Activated CD4-positive, CD25-positive, alpha-beta regulatory T cell treated with anti-CD3 and anti-CD28 coated beads, Interleukin-2, amount 50 U/mL, for 72 hours (primary cell): Measurements from ENCODE around the gene HIVEP2.

ENCODE experiments used
- DNase-seq: peaks from one replicate; pipeline ENCODE4 v3.0.0; 2021

Gene HIVEP2

DNA sequence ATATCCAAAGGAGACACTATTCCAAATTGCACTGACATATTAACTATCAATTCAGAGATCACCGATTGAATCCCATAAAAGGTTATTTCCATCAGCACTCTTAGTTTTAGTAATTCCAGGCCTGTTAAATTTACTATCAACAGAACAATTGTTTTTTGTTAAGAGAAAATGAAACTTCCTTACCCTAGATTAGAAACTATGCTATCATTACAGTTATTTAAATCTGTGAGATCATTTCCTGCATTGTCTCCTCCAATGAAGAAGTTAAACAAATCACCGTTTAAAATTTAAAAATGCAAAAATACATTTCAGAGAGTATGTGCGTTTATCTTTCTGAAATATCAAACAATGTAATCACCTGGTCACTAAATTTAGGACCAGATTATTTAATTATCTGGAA is 57.5 kb downstream of the HIVEP2 start:
- no peak for DNase-seq

DNA sequence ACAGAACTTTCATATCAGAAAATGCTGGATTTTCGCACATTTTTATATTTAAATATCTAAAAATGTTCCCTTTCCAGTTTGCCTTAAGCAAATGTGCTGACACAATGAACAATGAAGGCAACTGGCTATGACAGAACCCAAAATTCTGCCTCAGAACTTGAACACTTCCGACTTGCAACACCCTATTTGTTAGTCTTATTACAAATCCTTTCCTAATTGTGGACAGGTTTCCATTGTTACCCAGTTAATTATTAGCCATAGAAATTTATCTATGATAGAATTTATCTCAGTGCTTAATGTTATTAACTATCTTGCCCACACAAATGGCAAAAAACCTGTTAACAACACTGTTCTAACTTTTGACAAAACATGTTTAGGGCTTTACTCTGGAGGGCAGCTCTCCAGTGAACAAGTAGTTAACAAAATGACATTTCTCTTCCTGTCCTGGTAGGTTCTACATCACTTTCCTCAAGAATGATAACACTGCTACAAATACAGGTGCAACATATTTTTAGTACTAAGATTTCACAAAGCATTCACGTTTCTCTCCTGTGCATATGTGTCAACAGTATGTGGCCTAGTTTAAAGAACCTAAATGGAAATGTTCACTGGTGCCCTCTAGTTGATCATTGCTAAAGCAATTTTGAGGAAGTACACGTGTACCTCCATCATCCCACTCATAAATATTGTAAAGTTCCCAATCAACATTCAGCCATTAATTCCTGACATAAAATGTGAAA is 58.4 kb downstream of the HIVEP2 start:
- DNase-seq = no peak

DNA sequence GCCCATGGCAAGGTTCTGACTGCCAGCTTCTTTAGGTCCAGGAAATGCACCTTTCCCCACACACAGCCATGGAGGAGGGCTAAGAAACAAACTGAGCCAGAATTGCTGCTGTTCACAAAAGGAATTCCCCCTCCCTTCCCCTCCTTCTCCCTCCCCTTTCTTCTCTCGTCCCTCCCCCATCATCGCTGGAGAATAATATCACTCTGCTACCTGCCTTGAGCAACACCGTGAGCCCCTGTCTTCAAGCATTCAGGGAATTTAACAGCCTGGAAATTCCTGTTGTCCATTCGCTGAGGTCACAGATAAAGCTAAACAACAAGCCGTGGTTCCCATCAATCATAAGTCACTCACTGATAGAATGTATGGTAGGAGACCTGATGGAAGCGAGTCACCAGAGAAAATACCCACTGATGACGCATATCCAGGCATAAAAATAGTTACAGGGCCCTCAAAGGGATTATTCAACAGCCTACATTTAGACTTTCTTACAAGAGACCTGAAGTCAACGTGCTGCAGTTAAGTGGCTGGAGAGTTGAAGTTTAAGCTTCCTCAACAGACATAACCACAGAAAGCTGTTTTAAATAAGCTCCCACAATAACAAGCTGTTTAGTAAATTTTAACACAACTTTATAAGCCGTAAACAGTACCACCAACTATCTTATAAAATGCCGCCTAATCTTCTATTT is 59.7 kb downstream of the HIVEP2 start:
- DNase-seq = no peak

DNA sequence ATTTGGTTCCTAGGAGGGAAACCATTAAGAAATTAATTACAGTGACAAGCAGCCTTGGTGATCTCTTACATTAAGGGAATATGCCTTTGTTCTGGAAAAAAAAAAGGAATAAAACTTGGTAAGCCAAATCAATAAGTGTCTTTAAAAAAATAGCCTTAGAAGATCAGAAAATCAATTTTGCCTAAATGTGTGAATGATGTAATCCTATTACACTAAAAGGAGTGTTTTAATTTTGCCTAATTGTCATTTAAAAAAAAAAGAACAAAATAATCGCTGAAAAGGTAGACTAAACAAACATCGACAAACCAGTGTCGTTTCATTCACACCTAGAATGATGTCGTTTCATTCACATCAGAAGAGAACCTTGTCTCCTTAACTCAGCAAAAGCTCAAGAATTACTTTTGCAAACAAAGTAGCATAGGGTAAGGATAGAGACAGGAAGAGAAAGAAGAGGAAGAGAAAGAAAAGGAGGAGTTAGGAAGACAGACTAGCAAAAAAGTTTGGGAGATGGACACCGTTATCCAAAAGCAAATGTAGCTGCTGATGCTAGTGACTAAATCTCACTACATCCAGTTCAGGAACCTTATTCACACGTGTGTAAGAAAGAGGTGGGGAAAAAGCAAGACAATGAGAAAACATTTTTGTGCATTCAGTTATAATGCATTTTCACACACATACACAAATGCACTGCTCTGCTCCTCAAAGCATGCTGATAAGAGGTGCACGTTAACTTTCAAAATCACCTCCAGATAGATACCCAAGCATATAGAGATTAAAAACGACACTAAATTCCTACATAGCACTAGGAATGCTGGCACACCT is 60.6 kb downstream of the HIVEP2 start:
- DNase-seq = no peak

DNA sequence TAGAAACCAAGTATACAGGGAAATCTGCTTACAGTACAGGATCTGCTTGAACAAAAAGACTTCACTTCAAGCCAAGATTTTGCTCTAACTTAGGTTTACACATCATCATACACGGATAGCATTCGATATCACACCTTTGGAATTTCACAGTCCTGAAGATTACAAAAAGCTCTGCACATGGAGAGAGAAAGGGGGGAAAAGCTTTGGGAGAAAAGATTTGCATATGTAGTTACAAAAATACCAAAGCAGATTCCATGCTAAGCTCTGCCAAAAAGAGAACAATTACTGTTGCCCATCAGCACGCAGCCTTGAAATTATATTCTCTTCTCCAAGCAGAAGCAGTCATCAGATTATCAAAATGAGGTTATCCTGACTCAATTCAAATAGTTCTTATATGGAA is 62.0 kb downstream of the HIVEP2 start:
- no peak for DNase-seq

DNA sequence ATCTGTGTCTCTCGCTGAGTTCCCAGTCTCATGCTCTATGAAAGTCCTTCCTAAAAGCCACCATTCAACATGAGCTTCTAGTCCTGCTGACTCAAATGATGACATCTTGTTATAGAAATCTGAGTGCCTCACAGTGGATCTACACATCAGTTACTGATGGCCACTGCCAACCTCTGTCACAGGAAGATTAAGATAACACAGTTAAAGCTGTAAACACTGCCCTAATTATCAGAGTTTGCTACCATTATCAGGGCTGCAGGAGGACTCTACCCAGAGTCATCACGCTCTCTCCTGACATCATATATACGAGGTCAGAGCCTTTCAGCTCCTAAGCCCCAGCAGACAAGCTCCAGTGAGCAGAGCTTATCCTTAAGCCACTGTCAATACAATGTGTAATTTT is 63.2 kb downstream of the HIVEP2 start:
- DNase-seq = no peak

DNA sequence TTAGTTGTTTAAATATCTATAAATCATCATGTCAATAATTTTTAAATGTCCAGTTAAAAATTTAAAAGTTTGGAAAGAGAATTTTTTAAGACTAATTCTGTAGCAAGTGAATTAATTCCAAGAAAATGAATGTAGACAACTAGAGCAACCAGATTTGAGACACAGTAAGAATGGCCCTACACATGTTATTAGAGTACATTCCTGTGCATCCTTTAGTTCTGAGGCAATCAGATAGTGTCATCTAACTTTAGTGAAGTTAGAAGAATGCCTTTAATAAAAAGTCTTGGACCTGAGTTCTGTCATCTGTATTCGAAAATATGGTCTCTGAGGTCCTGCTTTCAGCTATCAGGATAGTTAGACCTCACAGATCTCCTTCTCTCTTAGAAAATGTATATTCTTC is 63.7 kb downstream of the HIVEP2 start:
- no peak for DNase-seq

DNA sequence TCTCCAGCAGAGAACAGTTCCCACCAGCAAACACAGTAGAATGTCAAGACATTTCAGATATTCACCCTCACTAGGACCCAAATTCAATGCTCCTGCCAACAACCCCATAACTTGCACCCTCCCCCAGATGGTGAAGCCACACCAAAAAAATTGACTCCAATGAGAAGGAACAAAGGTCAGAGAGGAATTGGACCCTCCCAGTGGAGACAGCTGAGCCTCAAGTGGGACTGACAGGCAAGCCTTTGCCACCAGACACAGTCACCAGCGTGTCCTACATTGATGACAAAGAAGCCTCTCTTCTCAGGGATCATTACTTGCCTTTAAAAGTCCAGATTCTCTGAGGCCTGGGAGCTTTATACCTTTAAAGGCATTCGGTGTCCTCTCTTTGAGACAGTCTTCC is 64.8 kb downstream of the HIVEP2 start:
- DNase-seq = no peak

DNA sequence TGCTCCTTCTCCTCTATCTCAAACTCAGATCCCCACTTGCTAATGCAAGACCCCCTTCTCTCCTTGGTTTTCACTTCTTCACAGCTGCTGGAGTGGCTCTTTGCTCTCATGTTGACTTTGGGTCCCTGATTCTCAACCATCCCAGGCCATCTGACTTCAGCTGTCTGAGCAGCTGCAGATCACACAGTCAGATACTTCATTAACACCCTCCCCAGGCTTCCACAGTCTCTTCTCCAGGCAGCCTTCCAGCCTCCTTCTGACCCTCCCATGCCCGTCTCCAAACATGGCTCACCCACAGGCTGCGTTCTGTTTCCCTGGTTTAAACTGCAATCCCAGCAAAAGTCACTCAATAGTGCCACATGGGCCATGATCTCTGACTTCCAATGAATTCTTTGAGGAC is 65.4 kb downstream of the HIVEP2 start:
- no peak for DNase-seq

DNA sequence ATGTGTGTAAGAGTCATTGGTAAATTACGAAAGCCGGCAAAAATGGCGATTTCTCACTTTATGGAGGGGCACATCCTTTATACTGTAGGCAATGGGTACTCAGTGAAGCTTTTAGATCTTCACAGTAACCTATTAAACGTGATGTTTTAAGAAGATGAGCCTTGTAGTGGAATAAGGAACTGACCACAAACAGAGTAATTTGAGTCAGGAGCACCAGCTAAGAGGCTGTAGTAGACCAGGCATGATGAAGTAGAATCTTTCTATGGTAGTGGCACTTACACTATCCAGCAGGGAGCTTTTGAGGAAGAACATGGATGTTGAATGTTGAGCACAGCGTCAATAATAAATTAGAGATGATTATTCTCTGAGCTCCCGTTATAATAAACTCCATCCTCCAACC is 65.9 kb downstream of the HIVEP2 start:
- no peak for DNase-seq

DNA sequence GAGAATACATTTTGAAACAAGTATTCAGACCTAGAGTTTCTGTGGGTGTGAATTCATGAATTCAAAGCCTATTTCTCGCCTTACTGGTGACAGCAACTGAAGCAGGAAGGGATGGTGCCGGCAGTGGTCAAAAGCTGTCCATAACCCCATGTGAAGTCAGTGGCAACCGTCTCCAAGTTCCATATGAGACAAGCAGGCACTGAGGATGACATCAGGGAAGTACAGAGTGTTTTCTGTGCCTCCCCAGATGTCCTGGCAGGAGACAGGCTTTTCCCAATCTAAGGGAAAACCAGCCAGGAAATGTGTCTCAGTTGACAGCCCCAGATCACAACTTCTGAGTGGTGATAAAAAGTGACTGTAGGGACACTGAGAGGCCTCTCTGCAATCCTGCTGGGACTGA is 66.6 kb downstream of the HIVEP2 start:
- no peak for DNase-seq

DNA sequence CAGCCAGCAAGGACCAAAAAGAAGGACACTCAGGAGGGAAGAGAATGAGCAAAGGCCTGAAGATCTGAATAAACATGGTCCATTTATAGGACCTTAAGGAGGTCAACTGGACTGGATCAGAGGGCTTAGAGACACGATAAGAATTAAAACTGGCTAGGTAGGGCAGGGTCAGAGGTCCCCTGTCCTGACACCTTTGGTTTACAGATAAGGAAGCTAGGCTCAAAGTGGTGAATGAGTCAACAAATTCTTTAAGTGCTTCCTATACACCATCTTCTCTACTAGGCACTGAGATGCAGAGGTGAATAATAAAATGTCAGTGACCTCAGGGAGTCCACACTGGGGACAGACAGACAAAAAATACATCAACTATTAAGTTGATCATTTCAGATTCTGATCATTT is 70.3 kb downstream of the HIVEP2 start:
- DNase-seq = no peak

DNA sequence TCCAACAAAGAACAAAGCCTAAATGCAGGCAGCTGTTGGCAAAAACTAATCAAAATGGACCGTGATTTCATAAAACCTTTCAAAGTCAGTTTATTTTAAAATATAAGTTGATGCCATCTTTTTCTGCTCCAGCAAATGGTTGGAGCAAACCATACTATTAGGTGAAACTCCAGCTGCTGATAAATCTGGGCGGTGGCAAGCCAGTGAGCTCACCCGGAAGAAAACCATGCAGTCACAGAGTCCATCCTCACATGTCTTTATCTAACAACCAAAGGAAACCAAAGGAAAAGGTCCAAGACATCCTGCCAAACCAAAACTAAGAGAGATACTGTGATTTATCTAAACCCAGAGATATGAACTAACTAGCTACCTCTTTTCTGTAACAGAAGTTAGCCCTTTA is 72.6 kb downstream of the HIVEP2 start:
- no peak for DNase-seq

DNA sequence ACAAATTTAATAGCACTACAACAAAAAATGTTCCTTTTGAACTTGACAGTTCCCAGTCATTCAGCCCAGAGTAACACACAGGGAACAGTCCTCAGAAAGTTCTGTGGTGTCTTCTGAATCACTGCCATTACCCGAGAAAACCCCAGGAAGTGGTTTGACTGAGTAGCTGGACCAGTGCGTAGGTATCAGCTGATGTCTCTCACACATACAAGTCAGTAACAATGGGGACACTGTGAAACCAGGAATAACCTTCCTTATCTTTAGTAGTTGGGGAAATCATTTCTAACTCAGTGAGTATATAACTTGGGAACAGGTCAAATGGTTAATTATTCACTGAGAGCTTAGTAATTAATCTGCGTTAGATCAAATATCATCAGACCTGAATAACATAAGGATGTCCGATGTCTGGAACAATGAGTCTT is 73.1 kb downstream of the HIVEP2 start:
- DNase-seq = no peak

DNA sequence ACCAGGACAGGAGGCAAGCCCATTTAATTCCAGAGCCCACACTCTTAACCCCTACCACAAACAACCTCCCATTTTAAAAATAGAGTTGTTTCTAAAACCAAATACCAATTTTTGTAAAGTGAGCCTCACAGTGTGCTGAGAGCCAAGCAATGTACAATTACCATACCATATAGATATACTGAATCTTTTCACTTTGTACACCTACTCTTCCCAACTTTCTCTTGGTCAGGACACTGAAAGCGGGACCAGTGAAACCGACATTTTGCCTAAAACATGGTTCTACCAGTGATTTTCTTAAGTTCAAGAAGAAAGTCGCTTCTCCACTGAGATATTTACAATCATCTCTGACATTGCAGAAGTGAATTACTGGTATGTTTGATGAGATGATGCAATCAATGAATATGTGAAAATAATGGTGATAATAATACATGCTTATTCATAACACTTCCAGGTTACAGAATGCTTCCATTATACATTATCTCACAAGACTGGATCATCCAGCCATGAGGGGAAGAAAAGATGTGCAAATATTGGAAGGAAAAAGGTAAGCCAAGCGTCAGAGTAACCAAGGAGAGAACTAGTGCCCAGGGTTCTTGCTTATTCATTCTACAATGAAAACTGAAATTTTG is 74.1 kb downstream of the HIVEP2 start:
- DNase-seq = no peak

DNA sequence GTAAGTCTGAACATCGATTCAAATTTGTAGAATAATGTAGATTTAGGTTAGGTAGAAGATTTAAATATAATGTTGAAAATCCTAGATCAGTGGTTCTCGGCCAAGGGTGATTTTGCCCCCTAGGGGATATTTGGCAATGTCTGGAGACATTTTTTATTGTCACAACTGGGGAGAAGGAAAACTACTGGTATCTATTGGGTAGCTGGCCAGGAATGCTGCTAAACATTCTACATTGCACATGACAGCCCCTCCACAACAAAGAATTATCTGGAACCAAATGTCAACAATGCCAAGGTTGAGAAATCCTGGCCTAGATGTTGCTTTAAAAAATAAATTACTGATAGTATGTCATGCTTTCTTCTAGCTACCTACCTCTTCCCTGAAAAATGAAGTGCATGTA is 76.1 kb downstream of the HIVEP2 start:
- no peak for DNase-seq

DNA sequence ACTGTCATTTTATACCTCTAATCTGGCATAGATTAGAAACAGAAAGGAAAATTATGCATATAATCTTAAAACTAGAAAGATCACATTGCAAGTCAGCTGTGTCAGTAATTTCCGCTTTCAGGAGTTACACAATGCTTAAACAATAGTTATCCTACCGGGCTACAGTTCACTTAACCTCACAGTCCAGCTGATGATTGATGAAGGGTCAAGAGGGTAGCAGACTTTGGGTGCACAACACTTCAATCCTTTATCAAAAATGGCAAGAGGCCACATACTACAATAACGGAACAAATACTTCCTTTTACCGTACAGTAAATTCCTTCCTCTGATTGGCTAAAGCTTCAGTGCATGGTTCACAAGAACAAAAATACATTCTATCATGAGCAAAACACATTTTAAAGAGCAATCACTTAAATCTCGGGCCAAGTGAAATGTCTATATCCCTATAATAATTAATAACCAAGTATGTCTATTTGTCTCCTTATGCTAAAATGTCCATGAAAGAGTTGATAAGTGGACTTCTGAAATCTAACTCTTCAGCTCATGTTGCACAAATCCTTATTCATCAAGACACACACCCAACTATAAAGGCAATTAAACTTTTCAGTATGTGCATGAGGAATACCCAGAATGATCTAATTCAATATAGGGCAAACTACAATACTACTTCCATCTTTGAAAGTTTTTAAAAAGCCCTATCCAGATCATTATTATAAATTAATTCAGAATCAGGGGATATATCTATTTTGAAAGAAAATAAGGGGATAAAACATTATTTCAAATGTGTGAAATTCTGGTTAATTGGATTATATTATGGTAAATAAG is 76.8 kb downstream of the HIVEP2 start:
- DNase-seq = no peak

DNA sequence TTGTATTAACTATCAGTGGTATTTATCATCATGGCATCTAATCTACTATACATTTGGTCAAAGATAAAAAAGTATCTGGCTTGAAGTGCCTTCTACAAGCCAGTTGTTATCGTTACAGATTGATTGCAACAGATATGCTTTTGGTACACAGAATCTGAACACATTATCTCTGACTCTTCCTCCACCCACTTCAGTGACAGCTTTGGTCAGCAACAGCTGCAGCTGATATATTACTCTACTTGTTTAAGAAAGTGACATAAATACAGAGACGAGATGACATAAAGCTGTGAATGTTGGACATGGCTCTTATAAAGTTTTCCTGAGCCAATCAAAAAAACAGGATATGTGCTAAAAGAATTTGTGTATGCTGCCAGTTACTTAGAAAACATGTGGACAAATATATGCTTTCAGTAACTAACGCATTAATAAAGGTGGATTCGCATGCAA is 77.6 kb downstream of the HIVEP2 start:
- DNase-seq = no peak

DNA sequence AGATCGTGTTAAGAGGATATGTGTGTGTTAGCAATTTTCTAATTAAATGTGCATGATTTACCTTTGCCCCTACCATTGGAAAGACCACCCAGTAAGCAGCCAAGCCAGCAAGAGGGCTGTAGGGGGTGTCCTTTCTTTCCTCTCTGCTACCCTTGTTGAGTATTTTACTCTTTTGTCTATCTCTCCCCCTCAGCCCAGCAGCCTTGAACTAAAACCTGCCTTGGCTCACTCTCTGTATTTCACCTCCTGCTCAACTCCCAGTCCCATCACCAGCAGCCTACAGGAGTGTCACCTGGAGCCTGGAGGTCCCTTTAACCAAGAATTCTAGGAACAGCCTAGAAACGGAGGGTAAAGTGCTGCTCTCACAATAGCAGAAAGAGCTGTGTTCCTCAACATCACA is 81.0 kb downstream of the HIVEP2 start:
- no peak for DNase-seq

DNA sequence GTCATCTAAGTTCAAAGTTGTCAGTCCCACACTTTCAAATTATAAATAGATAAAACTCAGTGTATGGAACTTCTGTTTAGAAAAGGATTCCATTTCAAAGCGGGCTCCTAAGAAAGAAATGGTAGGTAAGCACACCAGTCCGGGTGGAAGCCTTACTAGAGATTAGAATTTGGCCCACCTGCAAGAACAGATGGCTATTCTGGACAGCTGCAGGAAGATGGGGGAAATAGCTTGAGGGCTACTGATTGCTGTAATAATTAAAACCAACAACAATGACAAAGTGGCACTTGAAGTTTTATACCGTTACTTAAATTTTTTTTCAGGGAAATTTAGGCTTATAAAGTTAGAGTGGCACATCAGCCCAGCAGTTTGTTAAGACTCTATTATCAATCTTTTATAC is 83.3 kb downstream of the HIVEP2 start:
- no peak for DNase-seq

DNA sequence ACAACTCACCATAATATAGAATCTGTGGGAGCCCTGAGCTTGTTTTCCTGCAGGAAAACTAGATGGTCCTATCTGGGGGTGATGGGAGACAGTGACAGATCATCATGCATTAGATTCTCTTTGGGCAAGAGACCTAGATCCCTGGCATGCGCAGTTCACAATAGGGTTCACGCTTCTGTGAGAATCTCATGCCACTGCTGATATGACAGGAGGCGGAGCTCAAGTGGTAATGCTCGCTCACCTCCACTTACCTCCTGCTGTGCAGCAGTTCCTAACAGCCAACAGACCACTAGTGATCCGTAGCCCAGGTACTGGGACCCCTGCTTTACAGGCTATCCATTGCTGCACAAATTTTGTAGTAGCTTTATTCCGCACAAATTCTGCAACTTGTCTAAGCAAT is 84.5 kb downstream of the HIVEP2 start:
- no peak for DNase-seq

DNA sequence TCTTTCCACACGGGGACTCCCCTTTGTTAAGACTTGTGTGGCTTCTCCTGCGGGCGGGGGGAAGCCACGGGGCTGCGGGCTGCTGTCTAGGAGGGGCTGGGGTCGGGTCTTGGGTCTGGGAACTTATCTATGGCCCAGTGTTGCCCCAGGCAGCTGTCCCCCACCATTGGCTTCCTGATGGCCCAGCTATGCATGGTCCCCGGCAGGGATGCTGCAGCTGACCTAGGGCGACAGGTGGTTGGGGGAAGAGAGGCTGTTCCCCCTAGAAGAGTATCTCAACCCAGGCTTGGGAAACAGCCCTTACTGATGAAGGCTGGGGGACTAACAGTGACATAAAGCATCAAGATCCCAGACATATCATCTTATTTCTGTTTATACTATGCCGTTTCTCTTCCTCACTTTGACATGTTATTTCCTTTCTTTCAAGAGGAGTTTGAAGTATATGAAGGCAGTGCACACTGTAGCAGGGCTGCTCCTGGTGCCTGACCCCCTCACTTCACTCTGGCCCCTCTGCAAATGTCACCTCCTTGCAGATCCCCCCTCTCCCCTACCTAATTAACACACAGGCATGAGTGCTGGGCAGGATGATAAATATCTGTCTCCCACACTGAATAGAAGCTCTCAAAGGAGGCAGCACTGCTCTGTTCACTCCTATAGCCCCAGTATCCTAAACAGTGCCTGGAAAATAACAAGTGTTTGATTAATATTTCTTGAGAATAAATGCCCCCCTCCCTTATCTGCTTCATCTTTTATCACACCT is 87.0 kb downstream of the HIVEP2 start:
- no peak for DNase-seq
